ENCODE data around the gene RERG. TPM values are rescaled to one million over a fixed set of nuclear protein-coding genes. Genes with fewer than 3 reads are reported as not detected.

Gene RERG
- total RNA-seq, 2 donors from 2014 or later, result 12.7 to 13.3 TPM

GRCh38 chr12:15216036-15216889 is 5.0 kb downstream of the RERG start:
- DNase-seq (ENCODE audit: low spot score), result no peak
- peak; percentile 33 for TF ChIP-seq POLR2AphosphoS5 (IDR thresholded peaks at IDR 0.05)
- no peak for TF ChIP-seq POLR2A (IDR thresholded peaks at IDR 0.05)
- WGBS, result 56% methylated on average over 5 of the region's 5 CpGs
- Histone ChIP-seq H3K4me3 (no peak overlapping the region), H3K9me3 (no peaks in the 10 kb centered on the region), H3K27ac (peak overlapping the region in 1 of 2 donors; percentile 3), H3K27me3 (replicated peaks; ENCODE audit: insufficient read depth) (no peaks in the 10 kb centered on the region), H3K36me3 (no peaks in the 10 kb centered on the region), H3K4me1 (replicated peaks) (no peaks in the 10 kb centered on the region)
- intact Hi-C loops (cut with DNase I), result no loop called here

- Histone ChIP-seq H3K4me1 (replicated peaks) (no peaks in the 10 kb centered on the region), H3K27ac (peak overlapping the region in 1 of 2 donors; percentile 3), H3K9me3 (no peaks in the 10 kb centered on the region), H3K36me3 (no peaks in the 10 kb centered on the region), H3K27me3 (replicated peaks; ENCODE audit: insufficient read depth) (no peaks in the 10 kb centered on the region), H3K4me3 (no peak overlapping the region)
- intact Hi-C loops (cut with DNase I), result no loop called here
- DNase-seq (ENCODE audit: low spot score), result no peak
- TF ChIP-seq CTCF (IDR thresholded peaks at IDR 0.05) (no peak), POLR2A (IDR thresholded peaks at IDR 0.05) (no peak), POLR2AphosphoS5 (IDR thresholded peaks at IDR 0.05) (no peak)
- 64% methylated on average over 6 of the region's 6 CpGs for WGBS
Observed at GRCh38 chr12:15214851-15215601, 6.2 kb downstream of the RERG start.

GRCh38 chr12:15212930-15213329 is 8.3 kb downstream of the RERG start:
- no peaks in the 10 kb centered on the region for H3K36me3 ChIP-seq
- H3K27me3 ChIP-seq (replicated peaks; ENCODE audit: insufficient read depth), result no peaks in the 10 kb centered on the region
- no peak for DNase-seq (ENCODE audit: low spot score)
- intact Hi-C loops (cut with DNase I), result no loop called here
- no peak overlapping the region for H3K4me3 ChIP-seq
- 44% methylated on average over 2 of the region's 2 CpGs for WGBS
- no peak overlapping the region for H3K27ac ChIP-seq
- no peak for TF ChIP-seq POLR2AphosphoS5 (IDR thresholded peaks at IDR 0.05)
- no peak for TF ChIP-seq CTCF (IDR thresholded peaks at IDR 0.05)
- TF ChIP-seq POLR2A (IDR thresholded peaks at IDR 0.05), result no peak
- no peaks in the 10 kb centered on the region for H3K4me1 ChIP-seq (replicated peaks)
- no peaks in the 10 kb centered on the region for H3K9me3 ChIP-seq

DNA sequence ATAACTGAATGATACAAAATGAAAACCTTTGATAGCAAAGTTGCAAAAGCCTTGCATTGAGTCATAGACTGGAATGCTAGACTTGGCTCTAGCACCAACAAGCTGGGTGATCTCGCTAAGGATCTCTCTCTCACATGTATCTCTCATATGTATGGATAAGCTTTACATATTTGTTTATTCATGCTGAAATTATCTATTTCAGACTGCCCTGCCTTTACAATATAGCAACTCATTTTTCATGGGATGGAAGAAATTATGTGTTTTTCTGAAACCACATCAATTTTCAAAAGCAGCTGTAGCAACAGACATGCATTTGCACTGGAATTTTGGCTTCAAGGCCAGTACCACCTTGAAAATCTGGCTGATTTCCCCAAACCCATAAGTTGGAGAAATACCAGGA is 11.4 kb downstream of the RERG start:
- Histone ChIP-seq H3K9me3 (no peaks in the 10 kb centered on the region), H3K36me3 (no peaks in the 10 kb centered on the region), H3K27me3 (replicated peaks; ENCODE audit: insufficient read depth) (no peaks in the 10 kb centered on the region), H3K27ac (peak overlapping the region; percentile 4 to 36), H3K4me3 (no peak overlapping the region), H3K4me1 (replicated peaks) (no peaks in the 10 kb centered on the region)
- 31% methylated on average over 1 of the region's 1 CpG for WGBS
- no peak for DNase-seq (ENCODE audit: low spot score)
- no peak for TF ChIP-seq POLR2A (IDR thresholded peaks at IDR 0.05)
- peak; percentile 28 for TF ChIP-seq POLR2AphosphoS5 (IDR thresholded peaks at IDR 0.05)
- intact Hi-C loops (cut with DNase I), result no loop called here

DNA sequence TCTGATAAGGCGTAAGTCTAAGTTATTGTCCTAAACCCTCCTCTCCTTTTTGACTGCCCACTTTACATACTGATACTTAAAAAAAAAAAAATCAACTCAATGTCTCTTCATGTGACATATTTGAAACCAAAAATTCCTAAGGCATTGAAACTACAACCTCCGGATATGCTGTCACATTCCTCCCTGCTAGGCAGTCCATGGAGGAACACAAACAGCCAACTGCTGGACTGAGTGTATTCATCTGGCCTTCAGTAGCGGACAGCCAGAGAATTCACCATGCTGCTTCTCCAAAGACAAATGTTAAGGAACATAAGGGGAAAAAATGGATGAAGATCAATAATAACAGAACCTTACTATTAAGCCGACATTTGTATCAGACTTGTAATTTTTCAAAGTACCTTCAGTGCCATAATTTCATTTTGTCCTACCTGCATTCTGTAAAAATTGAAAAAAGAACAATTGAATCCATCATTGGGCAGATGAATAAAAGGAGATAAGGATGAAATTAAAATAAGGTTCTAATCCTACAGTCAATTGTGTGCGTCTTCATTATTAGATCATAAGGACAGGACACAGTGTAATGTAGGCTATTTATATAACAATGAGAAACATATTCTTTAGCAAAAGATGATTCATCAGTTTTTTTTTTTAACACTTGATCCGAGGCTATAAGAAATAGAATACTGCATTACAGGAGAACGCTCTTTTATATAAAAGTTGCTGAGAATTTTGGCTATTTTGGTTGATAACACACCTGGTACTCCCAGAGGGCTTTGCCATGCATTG is 12.2 kb downstream of the RERG start:
- H3K4me1 ChIP-seq (replicated peaks), result no peaks in the 10 kb centered on the region
- H3K36me3 ChIP-seq, result no peaks in the 10 kb centered on the region
- TF ChIP-seq POLR2A (IDR thresholded peaks at IDR 0.05) (no peak), CTCF (IDR thresholded peaks at IDR 0.05) (no peak), POLR2AphosphoS5 (IDR thresholded peaks at IDR 0.05) (no peak)
- DNase-seq (ENCODE audit: low spot score), result no peak
- peak overlapping the region; percentile 4 to 36 for H3K27ac ChIP-seq
- intact Hi-C loops (cut with DNase I), result no loop called here
- 73% methylated on average over 7 of the region's 7 CpGs for WGBS
- H3K4me3 ChIP-seq, result no peak overlapping the region
- no peaks in the 10 kb centered on the region for H3K9me3 ChIP-seq
- H3K27me3 ChIP-seq (replicated peaks; ENCODE audit: insufficient read depth), result no peaks in the 10 kb centered on the region

All from prostate gland (tissue), 2 donors.